HG03103 (cell line): ENCODE data around the gene PHACTR4.
"Not testable (repeated sequence)": the region's sequence is repeated elsewhere in the genome, so short reads cannot be mapped to it uniquely, and the experiment has no call there.

Experiments
- ATAC-seq: cut with Tn5 transposase; IDR thresholded peaks from one replicate; pipeline ENCODE4 v1.9.1; 2021; ENCODE audit warnings: low read depth; ENCODE audit not compliant: unreplicated experiment

PHACTR4 gene

GRCh38 chr1:28518745-28519341, 149.3 kb downstream of the PHACTR4 start:
- no peak for ATAC-seq

GRCh38 chr1:28519946-28520725, 150.6 kb downstream of the PHACTR4 start:
- ATAC-seq, result no peak

DNA sequence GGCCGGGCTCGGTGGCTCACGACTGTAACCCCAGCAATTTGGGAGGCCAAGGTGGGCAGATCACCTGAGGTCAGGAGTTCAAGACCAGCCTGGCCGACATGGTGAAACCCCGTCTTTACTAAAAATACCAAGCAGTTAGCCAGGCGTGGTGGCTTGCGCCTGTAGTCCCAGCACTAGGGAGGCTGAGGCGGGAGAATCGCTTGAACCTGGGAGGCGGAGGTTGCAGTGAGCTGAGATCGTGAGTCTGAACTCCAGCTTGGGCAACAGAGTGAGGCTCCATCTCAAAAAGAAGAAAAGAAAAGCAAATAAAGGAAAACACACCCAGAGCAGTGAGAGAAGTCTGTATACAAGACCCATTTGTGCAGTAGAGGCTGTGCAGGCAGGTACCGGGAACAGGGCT, 151.3 kb downstream of the PHACTR4 start:
- not testable (repeated sequence) for ATAC-seq

DNA sequence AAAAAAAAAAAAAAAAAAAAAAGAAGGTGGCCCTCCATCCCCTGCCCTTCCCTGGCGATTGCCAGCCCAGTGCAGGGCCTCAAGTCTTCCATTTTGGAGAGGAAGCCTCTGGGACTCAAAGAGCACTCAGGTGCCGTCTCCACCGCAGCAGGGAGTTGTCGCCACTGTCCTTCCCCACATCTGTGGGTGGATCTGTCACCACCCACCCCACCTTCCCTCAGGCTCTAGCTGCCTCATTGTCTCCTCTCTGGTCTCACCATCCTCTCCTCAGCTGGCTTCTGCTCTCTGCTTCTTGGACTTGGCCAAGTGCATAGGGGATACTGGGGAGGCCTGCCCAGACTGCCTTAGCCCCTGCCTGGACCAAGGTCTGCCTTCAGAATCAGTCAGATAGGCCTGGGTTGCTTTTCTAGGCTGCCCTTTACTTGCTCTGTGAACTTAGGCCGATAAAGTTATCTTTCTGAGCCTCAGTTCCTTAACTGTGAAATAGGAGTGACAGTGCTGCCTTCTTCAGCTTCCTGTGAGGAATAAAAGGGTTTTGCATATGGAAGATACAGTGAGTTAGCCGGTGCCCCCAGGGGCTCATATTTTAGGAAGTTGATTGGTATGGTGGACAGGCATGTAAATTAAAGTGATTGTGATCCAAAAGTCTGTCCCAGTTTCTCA, 152.1 kb downstream of the PHACTR4 start:
- ATAC-seq, result no peak

DNA sequence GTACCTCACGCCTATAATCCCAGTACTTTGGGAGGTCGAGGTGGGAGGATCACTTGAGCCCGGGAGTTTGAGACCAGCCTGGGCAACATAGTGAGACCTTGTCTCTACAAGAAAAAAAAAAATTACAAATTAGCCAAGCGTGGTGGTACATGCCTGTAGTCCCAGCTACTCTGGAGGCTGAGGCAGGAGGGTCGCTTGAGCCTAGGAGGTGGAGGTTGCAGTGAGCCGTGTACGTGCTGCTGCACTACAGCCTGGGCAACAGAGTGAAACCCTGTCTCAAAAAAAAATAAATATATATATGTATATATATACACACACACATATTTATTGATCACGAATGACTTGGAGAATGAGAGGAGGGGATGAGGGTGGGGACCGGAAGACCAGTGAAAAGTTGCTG, 153.0 kb downstream of the PHACTR4 start:
- ATAC-seq, result not testable (repeated sequence)

DNA sequence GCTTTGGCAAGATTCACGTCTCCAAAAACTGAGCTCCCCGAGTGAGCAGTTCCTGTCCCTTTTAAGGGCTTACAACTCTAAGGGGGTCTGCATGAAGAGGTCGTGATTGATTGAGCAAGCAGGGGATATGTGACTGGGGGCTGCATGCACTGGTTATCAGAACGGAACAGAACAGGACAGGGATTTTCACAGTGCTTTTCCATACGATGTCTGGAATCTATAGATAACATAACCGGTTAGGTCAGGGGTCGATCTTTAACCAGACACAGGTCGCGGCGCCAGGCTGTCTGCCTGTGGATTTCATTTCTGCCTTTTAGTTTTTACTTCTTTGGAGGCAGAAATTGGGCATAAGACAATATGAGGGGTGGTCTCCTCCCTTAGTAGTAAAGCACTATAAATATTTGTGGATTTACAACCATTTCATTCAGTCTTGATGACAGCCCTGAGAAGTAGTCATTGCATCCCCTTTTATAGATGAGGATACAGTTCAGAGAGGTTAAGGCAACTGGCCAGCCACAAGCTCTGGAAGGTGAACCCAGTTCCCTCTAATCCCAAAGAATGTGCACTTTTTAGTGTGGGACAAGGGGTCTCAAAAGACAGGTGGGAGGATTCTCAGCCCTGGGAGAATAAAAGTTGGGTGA, 155.6 kb downstream of the PHACTR4 start:
- not testable (repeated sequence) for ATAC-seq

DNA sequence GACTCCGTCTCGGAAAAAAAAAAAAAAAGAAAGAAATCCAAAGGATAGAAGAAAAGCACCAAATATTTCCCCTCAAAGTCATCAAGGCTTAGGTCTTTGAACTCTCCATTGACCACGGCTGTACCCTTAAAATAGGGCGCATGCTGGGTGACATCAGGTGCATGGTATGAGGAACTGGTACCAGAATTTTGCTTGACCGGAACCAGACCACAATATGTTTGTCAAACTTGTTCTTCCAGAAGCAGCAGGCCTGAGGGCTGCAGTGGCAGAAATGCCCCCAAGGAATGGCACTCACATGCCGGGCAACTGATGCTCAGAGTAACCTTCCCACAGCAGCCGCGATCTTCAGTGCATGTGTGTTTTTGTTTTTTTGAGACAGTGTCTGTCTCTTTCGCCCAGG, 157.3 kb downstream of the PHACTR4 start:
- ATAC-seq, result no peak

DNA sequence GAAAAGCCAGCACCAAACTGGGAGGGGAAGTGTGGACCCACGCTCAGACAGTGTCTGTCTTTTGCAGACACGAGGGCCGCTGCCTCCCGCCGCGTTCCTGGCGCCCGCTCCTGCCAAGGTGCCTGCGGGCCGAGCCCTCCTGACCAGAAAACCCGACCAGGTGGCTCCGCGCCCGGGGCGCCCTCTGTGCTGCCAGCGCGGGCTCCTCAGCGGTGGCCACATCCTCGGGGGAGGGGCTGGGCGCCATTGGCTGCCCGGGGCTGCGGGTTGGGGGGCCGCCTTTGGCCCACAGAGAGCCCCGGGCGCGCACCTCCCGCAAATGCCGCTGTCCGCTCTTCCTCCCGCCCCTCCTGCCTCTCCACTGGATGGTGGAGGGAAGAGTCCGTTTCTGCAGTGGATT, 160.9 kb downstream of the PHACTR4 start:
- no peak for ATAC-seq

- ATAC-seq, result no peak
Measured at GRCh38 chr1:28534671-28535070, 165.1 kb downstream of the PHACTR4 start.

DNA sequence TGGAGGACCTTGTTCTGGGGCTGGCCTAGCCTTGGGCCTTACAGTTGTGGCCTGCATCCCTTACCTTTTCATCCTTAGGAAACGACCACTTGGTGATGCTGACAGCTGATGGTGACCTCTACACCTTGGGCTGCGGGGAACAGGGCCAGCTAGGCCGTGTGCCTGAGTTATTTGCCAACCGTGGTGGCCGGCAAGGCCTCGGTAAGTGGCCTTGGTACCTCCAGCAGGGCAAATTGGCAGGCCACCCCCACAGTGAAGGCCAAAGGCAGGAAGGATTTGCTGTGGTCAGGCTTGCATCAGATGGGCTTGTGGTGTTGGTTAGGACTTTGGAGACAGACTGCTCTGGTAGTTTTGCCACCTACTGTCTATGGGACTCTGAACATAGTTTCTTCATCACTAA, 165.6 kb downstream of the PHACTR4 start:
- no peak for ATAC-seq

DNA sequence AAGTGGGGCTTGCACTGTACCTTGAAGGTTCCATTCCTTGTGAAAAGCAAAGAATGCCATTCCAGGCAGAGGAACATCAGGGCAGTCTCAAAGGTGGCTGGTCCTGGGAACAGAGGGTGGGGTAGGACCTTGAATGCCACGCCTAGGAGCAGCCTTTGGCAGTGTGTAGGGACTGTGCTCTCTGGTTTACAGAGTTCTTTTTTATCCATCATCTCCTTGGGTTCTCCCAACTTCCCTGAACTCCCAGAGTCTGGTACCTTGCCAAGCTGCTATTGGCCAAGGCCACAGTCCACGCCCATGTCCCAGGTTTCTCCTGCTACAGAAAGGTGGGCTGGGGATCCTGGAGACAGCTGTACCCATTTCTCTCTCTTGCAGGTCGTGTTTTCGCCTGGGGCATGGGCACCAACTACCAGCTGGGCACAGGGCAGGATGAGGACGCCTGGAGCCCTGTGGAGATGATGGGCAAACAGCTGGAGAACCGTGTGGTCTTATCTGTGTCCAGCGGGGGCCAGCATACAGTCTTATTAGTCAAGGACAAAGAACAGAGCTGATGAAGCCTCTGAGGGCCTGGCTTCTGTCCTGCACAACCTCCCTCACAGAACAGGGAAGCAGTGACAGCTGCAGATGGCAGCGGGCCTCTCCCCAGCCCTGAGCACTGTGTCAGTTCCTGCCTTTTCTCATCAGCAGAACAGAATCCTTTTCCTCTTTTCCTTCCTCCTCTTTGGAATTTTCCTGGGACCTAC, 168.1 kb downstream of the PHACTR4 start:
- no peak for ATAC-seq

GRCh38 chr1:28538286-28538685, 168.7 kb downstream of the PHACTR4 start:
- ATAC-seq, result no peak

DNA sequence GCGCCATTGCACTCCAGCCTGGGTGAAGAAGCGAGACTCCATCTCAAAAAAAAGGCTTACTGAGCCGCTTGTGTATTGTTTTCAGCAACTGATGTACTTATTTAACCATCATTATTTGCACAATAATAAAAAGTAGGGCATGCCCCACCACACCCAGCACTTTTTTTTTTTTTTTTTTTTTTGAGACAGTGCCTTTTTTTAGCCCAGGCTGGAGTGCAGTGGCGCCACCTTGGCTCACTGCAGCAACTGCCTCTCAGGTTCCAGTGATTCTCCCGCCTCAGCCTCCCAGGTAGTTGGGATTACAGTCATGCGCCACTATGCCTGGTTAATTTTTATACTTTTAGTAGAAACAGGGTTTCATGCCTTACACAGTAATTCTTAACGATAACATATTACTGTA, 171.1 kb downstream of the PHACTR4 start:
- ATAC-seq, result no peak

DNA sequence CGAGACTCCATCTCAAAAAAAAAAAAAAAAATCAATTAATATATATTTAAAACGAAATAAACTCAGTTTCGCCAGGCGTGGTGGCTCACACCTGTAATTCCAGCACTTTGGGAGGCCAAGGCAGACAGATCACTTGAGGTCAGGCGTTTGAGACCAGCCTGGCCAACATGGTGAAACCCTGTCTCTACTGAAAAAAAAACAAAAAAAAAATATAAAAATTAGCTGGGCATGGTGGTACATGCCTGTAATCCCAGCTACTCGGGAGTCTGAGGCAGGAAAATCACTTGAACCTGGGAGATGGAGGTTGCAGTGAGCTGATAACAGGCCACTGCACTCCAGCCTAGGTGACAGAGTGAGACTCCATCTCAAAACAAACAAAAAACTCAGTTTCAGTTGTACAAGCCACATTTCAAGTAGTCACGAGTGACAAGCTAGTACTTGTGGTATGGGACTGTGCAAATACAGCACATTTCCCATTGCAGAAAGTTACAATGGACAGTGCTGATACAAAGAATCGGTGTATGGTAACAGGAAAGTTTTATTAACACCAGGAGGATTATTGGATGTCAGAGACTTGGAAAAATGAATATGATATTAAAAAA, 172.0 kb downstream of the PHACTR4 start:
- ATAC-seq, result not testable (repeated sequence)

GRCh38 chr1:28545246-28545628, 175.7 kb downstream of the PHACTR4 start:
- ATAC-seq, result no peak

GRCh38 chr1:28548318-28548717, 178.8 kb downstream of the PHACTR4 start:
- no peak for ATAC-seq
